GM21528 (cell line): ENCODE data around the gene ANO3.
"Not testable (repeated sequence)": the region's sequence is repeated elsewhere in the genome, so short reads cannot be mapped to it uniquely, and the experiment has no call there.

ENCODE experiments used
- ATAC-seq: cut with Tn5 transposase; IDR thresholded peaks from one replicate; pipeline ENCODE4 v1.9.1; 2021; ENCODE audit warnings: mild to moderate bottlenecking, moderate library complexity; ENCODE audit not compliant: unreplicated experiment, low FRiP score

Gene ANO3

DNA sequence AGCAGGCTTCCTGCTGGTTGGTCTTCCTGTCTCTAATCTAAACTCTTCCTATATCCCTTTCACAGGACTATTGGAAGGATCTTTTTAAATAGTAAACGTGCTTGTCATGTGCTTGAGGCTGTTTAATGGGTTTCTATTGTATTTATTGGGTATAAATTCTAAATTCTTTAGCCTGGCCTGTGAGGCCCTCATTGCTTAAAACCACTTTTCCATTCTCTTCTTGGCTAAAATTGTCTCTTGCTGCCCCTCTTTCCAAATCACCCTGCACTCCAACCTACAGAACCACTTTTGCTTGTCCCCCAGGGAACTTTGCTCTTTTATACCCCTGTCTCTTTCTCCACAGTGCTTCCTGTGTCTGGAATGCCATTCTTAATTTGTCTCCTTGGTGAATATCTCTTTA, 286.5 kb downstream of the ANO3 start:
- no peak for ATAC-seq

DNA sequence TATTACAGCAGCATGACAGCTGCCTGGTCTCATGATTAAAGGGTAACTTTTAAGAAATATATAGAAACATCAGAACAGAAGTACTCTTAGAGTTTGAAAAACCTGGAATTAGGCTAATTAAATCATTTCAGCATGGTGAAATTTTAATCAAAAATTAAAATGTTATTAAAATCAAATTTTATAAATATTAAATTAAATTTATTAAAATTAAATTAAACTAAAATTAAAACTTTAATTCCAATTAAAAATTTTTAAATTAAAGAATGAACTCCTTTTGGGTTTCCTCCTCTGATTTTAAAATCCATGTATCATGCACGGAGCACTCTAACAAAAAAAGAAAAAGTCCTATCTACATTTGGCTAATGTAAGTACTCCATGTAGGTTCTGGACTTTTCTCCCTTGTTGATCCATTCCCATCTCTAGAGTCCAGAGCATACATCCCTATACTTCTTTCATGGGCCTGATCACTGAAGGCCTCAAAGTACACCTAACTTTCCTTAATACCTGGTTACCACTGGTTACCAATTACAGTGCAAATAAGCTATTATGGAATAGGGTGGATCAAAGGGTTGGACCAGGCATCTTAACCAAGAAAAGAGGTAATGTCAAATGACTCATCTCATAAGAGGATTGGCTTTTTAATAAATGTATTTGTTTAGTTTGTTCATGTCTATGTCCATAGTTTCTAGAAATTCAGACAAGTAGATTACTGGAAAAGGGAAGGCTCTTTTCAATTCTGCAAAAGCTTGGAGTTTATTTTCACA, 288.5 kb downstream of the ANO3 start:
- no peak for ATAC-seq

DNA sequence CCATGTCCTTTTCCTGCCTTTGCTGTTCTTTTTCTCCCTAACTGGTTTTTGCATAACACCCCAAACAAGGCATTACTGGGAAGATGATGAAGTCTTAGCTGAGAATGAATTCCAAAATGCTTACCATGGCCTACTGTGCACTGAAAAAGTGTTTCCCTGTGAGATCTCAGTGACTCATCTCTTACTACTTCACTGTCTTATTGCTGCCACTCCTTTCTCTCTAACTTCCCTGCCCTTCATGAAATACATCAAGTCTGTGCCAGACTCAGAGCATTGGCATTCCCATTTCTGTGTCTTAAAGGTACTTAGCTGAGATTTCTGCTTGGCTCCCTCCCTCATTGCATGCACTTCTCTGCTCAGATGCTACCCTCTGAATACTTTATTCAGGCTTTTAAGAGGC, 289.2 kb downstream of the ANO3 start:
- no peak for ATAC-seq

DNA sequence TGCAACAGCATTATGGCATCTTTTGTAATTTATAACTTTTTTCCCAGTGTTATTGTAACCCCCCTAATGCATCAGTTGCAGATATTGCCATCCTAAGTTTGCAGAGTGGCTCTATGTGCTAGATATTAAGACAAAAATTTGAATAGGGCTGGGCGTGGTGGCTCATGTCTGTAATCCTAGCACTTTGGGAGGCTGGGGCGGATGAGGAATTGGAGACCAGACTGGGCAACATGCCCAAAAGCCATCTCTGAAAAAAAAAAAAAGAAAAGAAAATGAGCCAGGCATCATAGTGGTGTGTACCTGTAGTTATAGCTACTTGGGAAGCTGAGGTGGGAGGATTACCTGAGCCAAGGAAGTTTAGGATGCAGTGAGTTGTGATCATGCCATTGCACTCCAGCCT, 290.3 kb downstream of the ANO3 start:
- no peak for ATAC-seq

DNA sequence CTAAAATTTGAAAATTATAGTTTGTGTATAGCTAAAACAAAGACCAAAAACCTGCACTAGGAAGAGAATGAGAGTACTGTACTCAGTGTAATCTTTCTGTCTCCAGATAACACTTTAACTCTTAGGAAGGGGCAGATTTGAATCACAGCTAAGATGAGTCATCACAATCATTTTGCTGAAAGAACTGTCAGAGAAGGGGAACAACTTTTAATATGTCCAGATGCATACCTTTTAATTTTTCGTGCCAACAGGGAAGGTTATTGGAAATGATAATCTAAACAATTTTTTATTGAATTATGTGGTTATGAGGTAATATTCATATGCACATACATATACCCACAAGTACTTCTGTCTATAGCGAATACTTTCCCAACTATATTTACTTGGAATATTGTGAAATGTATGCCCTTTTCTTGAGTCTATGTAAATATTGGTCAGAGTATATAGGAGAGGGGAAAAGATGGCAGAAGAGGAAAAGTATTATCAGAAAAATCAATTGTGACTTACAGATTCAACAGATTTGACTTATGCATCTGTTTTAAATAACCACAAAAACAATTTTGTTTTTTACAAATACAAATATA, 291.2 kb downstream of the ANO3 start:
- no peak for ATAC-seq

DNA sequence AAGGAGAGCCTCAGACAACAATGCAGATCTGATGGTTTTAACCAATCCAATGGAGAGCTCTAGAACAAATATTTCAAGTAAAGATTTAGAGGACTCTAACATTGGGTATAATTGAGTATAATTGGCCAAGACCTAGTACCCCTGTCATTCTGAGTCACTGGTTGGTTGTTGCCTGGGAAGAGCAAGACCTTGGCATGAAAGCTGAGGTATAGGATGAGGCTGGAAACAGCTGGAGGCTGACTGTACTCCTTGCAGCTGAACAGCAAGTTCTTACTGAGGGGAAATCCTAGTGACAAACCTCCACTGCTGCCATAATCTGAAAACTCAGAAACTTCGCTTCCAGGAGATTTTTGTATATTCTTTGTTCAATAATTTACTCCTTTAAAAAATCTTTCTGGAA, 294.4 kb downstream of the ANO3 start:
- ATAC-seq = no peak

DNA sequence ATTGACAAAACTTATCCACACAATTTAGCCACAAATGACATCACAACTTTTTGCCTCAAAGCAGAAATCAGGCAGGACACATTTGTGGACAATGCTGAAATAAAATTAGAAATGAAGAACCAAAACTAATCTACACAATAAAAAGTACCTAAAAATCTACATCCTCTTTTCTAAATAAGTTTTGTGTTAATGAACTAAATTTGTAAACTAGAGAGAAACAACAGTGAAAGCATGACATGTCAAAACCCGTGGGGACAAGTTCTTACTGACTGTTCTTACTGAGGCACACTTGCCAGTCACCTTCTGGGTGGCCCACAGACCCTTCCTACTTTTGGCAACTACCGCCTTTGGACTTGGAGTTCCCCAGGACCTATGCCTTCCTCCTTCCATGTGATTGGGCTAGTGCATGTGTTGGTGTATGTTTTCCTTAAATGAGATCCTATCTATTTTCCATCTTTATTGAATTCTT, 300.8 kb downstream of the ANO3 start:
- no peak for ATAC-seq

DNA sequence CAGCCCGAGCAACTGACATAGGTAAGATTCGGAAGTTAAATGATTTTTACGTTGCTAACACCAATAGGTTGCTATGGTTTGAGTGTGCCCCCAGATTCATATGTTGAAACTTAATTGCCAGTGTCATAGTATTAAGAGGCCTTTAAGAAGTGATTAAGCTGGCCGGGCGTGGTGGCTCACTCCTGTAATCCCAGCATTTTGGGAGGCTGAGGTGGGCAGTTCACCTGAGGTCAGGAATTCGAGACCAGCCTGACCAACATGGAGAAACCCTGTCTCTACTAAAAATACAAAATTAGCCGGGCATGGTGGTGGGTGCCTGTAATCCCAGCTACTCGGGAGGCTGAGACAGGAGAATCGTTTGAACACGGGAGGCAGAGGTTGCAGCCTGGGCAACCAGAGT, 311.4 kb downstream of the ANO3 start:
- not testable (repeated sequence) for ATAC-seq

DNA sequence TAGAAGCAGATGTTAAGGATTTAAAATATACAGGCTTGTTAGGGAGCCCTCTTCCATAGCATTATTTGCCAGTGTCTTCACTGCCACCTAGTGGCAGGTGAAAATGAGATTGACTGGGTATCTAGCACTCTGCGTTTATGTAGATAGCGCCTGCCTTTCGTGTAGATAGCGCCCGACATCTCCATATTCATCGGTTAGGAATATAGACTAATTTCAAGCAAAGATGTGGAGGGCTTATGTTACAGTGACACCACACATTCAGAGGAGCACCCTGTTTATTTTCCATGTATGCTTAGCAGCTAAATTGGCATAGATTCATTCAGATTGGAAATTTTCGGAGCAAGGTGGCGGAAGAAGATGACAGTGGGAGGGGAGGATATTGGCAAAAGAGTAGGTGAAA, 318.0 kb downstream of the ANO3 start:
- no peak for ATAC-seq

DNA sequence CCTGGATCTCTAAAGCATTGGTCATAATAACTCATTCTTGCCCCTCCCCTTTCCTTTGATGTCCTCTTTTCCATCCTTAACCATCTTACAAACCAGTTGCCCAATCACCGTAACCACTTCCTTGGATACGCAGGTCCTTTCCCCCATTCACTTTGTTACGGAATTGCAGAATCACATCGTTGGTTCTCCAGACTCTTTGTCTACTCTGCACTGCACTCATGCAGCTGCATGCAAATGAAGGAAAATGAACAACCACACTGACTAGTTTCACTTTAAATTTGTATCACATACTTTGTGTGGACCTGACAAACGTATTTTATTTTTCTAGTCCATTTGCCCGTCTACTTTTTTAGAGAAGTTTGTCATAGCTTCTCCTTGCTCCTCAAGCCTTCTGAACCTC, 320.0 kb downstream of the ANO3 start:
- no peak for ATAC-seq

DNA sequence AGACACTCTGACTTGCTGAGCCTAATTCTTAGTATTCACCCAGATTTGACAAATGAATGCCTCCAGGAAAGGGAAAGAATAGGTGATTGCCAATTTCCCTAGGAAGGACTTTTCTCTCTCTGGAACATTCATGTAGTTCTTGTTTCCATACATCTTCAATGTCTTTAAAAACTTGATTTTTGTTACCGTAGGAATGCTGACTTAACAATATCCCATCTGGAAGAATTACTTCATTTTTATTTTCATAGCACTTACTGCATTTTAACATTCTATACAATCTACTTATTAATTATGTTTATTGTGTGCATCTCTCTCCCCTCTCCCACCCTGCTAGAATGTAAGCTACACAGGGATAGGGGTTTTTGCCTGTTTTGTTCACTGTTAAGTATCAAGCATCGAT, 323.4 kb downstream of the ANO3 start:
- no peak for ATAC-seq

DNA sequence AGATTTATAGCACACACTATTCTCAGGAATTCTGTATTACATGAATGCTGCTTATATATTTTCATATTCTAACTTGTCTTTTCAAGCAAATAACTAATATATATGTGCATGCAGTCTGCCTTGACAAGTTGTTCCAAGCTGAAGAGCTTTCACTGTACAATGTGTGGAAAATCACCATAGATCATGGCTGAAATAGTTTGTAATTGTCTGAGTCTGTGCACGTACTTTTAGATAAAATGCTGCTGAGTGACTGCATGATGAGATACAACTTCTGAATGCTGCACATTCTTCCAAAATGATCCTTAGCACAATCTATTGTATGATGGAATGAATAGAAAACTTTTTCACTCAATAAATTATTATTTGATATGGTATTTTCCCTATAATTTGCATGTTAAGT, 331.0 kb downstream of the ANO3 start:
- ATAC-seq = no peak

DNA sequence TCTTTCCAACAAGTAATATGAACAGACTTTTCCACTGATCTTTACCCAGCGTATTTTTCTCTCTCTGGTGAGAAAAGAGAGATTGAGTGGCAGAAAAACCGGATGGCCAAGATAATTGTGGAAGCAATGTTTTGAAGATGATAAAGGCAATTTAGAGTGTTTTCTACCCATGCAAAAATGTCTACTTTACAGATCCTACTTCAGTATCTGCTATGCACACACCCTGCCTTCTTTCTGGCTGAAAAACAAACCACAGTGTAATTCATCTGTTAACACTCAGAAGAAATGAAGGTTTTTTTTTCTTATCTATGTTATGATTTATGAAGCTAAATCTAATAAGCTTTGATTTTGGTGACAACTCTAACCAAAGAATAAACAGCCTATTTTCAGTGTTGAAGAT, 333.1 kb downstream of the ANO3 start:
- no peak for ATAC-seq

DNA sequence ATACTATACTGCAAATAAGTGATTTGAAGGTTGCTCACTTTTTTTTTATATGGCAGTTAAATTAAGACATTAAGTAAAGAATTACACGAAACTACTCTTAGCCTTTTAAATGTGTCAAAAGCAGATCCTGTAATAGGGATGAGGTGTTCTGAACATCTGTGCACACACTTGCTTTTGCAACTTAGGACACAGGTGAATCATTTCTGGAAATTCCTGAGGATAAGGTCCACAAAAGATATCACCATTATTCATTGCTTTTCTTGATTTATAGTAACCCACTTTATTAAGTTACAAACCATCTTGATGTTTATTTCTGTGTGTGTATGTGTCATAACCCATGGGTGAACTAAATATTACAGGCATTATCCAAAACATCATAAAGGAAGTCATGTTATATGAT, 334.0 kb downstream of the ANO3 start:
- ATAC-seq = no peak

DNA sequence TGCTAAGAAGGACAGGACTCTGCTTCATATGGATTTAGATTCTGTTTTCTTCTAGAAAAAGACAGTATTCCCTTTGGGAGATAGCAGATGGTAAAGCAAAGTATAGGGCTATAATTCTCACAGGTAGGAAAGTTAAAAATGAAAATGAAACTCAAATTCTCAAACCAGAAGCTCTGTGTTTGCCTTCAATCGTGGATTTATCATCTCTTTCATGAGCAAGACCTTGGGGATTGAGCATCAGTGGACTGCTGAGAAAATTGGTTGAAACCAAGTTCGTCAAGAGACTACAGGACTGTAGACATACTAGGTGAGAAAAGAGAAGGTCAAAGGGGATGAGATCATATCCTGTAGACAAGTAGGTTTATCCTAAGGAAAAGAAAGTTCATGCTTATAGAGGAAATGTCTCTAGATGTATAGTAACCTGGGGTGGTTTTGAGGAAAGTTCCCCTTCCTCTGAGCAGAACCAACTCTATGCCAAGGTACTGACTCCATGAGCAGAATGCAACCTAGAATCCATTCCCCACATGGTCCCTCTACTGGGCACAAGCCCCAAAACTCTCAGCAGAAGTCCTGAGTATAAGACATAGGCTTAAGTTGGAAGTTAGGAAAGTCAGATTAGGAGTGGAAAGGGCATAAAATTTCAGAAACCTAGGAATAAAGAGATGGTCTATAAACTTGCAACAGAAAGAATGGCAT, 343.5 kb downstream of the ANO3 start:
- ATAC-seq = no peak

DNA sequence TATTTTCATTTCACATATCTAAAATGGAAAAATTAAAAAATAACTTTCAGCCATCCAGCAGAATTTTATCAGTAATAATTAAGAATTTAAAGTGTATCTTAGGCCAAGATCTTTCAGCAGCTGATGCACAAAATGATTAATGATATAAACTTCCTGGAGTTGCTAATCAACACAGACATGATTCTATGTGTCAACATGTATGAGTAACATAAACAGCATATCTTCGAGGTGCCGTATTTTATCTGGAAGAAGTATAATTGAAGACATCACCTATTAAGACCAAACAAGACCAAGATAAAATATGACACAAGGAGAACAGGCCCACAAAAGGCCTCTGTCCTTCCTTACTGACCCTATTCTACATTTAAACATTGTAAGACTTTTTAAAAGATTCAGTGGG, 344.7 kb downstream of the ANO3 start:
- ATAC-seq = no peak

DNA sequence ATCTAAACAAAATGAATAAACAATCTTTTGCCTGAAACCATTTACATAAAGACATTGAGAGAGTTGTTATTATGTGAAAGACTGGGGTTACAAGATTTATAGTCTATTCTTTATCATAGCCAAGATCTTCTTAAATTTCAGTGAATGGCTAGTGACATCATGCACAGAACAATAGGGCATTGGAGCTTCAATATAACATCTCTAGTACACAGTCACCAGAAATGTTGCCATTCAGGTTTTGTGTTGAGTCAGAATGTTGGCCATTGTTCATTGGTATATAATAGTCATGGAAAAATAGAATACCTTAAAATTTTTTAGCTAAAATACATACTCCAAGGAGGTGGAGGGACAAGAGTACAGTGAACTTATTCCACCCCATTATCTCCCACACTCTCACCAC, 345.6 kb downstream of the ANO3 start:
- ATAC-seq = no peak

DNA sequence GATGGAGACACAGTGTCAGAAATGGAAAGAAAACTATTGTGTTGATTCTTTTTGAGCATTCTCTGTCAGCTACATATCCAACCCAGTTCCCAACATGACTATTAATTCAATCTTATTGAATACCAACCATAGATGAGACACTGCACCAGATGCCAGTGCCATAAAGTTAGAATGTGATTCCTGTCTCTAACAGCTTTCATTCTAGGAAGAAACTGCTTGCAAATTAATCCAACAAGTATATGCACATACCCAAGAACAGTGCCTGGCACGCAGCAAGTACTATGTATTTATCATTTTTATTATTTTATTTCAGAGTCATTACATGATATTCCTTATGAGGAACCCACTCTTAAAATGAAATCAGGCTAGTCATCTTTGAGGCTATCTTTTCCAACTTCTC, 355.4 kb downstream of the ANO3 start:
- no peak for ATAC-seq

DNA sequence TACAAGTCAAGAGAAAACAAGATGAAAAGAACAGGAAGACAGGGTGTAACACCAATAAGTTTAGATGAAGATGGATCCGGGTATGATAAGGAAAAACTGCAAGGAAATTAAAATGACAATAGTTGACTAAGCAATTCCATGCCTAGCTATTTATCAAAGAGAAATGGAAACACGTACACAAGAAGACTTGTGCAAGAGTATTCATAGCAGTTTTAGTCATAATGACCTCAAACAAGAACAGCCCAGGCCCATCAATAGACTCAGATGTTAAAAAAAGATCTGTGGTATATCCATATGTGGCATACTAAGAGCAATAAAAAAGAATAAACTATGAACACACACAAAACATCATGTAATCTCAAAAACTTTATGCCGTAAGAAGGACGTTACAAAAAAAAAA, 356.8 kb downstream of the ANO3 start:
- ATAC-seq = no peak

DNA sequence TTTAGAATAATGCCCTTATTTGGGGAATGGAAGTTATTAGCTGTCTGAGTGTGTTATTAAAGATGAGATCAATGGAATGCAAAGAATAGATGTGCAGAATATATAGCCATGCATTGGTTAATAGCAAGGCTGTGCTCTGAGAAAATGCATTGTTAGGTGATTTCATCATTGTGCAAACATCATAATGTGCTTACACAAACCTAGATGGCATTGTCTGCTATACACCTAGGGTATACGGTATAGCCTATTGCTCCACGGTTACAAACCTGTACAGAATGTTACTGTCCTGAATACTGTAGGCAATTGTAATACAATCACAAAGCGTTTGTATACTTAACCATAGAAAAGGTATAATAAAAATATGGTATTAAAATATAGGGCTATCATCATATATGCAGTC, 364.4 kb downstream of the ANO3 start:
- ATAC-seq = no peak

DNA sequence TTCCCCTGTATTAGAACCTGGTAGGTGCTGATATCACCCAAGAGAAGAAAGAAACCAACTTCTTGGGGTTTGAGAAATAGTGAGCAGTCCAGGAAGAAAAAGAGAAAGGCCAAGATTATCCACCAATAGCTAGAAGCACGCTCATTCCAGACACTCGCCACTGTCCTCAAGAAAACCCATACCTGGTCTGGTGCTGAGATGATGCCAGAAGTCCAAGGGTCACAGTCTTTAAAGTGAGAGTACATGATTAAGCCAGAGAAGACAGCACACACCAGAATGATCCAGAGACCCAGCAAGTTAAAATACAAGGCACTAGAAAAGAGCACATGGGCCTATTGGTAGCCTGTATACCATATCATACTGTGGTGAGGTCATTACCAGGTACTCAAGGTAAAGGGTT, 366.3 kb downstream of the ANO3 start:
- no peak for ATAC-seq
